Measurements from ENCODE around the gene COMMD9. TPM values are rescaled to one million over a fixed set of nuclear protein-coding genes. Genes with fewer than 3 reads are reported as not detected.

Gene COMMD9
- polyA plus RNA-seq, 3 donors, result 22.2 to 45.5 (median 40.8) TPM

- WGBS, 3 donors, result 31 to 35% (median 34%) methylated on average over 13 of the region's 13 CpGs
- H3K27ac ChIP-seq (ENCODE audit: low read depth, low read length), result no peak overlapping the region
Measured at GRCh38 chr11:36265793-36266628, 23.2 kb downstream of the COMMD9 start.

DNA sequence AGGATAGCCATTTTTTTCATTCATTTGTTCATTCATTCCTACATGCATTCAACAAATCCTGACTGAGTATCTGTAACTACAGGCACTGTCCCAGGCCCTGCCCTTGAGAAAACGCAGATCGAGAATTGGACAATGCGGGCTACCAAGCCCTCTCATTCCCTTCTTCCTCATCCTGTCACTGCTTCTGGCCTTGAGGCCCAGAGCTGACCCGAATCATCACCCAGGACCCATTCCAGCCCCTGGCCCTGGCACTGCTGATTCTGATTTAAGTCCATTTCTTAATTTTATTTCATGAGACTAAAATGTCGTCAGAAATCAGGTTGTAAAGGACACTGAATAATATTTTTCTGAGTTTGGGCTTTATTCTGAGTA lies 24.3 kb downstream of the COMMD9 start:
- no peak overlapping the region for H3K27ac ChIP-seq (ENCODE audit: low read depth, low read length)
- WGBS, 3 donors, result 73 to 90% (median 83%) methylated on average over 5 of the region's 5 CpGs

DNA sequence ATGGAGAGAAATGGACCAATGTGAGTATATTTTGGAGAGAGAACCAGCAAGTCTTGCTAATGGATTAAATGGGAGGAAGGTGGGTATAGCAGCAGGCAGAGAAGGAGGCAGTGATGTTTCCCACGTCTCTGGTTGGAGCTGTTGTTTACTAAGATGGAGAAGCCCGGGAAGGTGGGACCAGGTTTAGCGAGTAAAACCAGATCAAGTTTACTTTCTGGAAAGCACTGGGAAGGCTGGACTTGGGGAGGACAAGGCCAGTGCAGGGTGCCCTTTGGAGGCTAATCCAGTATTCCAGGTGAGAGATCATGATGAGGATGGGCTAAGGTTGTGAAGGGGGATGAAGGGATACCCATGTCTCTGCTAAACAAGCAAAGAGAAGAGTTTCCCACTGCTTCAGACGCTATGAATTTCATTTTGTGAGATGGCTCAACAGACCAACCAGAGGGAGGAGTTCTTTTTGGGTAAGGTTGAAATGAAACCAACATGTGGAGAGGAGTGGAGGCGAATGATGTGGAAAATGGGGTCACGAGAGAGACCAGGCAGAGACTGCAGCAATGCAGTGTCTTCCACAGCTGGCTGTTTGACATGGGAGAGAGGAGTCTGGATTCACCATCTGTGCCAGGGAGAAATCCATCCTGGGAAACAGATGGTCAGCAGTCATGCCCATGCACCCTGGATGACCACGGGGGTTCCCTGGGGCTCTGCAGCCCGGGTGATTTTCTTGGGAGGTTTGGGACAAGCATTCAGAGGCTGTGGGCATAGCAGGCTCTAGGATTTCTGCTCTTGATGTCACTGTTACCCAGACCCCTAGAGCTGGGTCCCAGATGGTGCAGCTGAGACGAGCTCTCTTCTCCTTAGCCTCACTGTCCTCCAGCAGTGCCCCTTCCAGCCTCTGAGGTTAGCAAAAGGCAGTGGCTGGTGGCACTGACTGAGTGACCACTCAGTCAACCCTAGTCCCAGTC lies 24.9 kb downstream of the COMMD9 start:
- 64 to 79% (median 69%) methylated on average over 9 of the region's 9 CpGs for WGBS, 3 donors
- H3K27ac ChIP-seq (ENCODE audit: low read depth, low read length), result no peak overlapping the region

GRCh38 chr11:36261094-36261493 lies 28.1 kb downstream of the COMMD9 start:
- WGBS, 3 donors, result 78 to 89% (median 88%) methylated on average over 4 of the region's 4 CpGs
- H3K27ac ChIP-seq (ENCODE audit: low read depth, low read length), result no peak overlapping the region

DNA sequence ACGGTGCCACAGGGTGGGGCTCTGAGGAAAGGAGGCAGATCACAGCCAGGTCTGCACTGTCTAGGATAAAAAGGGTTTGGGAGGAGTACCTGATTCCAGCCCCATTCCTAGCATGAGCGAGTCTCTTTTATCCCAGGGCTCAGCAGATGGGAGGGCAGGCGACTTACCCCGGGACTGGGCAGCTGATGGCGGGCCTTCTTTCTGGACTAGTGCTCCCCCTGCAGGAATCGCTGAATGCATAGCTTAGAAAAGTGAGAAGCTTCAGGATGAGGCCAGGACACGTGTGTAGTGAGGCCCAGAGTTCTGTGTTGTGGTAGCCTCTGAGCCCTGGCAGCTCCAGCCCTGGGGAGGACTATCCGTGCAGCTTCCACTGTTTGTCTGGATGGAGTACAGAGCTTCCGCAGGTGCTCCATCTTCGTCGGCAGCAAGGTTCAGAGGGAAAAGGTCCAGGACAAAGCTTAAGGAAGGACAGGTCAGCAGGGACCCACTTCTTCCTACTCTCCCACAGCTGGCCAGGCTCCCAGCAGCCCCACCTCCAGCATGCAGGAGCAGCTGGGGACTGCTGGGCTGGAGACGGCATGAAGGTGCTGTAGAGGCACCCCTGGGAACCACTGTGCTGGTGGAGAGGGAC lies 30.4 kb downstream of the COMMD9 start:
- 36 to 40% (median 37%) methylated on average over 12 of the region's 12 CpGs for WGBS, 3 donors
- H3K27ac ChIP-seq (ENCODE audit: low read depth, low read length), result no peak overlapping the region

- 54 to 74% (median 70%) methylated on average over 5 of the region's 5 CpGs for WGBS, 3 donors
Measured at GRCh38 chr11:36257351-36257750, 31.9 kb downstream of the COMMD9 start.

GRCh38 chr11:36254713-36255112 lies 34.5 kb downstream of the COMMD9 start:
- H3K27ac ChIP-seq (ENCODE audit: low read depth, low read length), result no peak overlapping the region
- WGBS, 3 donors, result 80 to 83% (median 82%) methylated on average over 1 of the region's 1 CpG

More at GRCh38 chr11:36257351-36257750, 31.9 kb downstream of the COMMD9 start:
- H3K27ac ChIP-seq (ENCODE audit: low read depth, low read length), result no peak overlapping the region

DNA sequence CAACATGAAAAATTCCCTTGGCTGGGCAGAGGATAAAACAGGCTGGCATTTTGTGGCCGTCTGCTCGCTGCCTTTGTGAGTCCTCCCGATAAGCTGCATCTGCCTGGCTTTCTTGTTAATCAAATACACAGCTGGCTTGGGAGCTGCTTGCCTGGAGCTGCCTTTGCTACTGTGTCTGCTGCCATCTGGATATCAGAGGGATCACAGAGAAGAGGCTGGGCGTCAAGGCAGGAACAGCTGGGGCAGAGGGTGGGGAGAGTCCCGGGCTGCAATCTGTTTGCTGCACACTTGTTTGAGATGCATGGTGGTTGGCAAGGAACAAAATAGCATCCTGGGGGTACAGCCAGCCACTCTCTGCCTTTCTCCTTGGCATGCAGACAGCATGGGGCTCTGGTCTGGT lies 36.0 kb downstream of the COMMD9 start:
- 54 to 65% (median 63%) methylated on average over 5 of the region's 5 CpGs for WGBS, 3 donors

GRCh38 chr11:36251823-36252222 lies 37.4 kb downstream of the COMMD9 start:
- H3K27ac ChIP-seq (ENCODE audit: low read depth, low read length), result no peak overlapping the region
- WGBS, 3 donors, result 71 to 85% (median 78%) methylated on average over 2 of the region's 2 CpGs

More for the DNA sequence above, 36.0 kb downstream of the COMMD9 start:
- H3K27ac ChIP-seq (ENCODE audit: low read depth, low read length), result no peak overlapping the region

DNA sequence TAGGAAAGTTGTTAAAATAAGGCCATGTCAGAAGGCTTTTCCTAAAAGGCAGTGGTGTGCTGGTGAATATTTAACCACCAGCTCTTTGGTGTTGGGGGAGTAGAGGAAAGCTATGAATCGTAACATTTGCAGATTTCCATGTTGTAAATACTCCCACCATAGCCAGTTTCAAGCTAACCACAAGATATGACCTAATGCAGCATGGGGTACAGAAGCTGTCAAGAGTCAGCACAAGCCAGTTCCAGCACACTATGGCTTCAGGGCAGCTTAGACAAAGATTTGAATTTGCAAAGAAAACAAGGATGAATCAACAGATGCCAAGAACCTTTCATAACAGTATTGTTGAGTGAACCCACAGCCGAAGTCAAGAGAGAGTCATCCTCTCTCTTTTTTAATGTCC lies 40.0 kb downstream of the COMMD9 start:
- no peak overlapping the region for H3K27ac ChIP-seq (ENCODE audit: low read depth, low read length)
- WGBS, 3 donors, result 57 to 63% (median 61%) methylated on average over 2 of the region's 2 CpGs

DNA sequence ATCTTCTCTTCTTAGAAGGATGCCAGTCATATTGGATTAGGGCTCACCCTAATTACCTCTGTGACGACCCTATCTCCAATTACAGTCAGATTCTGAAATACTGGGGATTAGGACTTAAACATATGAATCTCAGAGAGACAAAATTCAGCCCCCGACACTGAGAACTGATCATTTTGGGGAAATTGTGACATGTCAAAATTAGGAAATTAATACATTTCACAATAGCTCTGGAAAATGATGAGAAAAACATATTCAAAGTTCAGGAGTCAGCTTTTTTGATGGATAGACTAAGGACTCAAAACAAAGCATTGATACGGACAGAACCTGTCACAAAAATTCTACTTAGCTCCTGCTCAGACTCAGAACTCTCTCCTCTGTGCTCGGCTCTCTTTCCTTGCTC lies 40.8 kb downstream of the COMMD9 start:
- no peak overlapping the region for H3K27ac ChIP-seq (ENCODE audit: low read depth, low read length)
- 61 to 77% (median 65%) methylated on average over 4 of the region's 4 CpGs for WGBS, 3 donors

DNA sequence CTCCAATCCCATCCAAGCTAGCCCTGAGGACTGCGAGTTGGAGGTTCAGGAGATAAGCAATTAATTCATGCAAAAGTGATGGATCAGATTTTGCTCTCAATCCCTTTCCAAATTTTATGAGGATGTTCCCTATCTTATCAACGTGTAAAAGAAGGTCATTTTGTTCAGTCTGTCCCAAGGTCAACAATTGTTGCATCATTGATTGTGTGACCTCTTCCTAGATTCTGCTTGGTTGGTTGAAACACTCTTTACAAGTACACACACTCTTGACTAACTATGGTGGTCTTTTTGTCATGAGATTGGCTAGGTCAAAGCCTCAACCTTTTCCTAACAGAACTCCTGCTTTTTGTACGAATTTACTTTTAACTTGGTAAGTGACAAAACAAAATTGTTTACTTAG lies 41.7 kb downstream of the COMMD9 start:
- H3K27ac ChIP-seq (ENCODE audit: low read depth, low read length), result no peak overlapping the region
- 43 to 65% (median 53%) methylated on average over 3 of the region's 3 CpGs for WGBS, 3 donors

DNA sequence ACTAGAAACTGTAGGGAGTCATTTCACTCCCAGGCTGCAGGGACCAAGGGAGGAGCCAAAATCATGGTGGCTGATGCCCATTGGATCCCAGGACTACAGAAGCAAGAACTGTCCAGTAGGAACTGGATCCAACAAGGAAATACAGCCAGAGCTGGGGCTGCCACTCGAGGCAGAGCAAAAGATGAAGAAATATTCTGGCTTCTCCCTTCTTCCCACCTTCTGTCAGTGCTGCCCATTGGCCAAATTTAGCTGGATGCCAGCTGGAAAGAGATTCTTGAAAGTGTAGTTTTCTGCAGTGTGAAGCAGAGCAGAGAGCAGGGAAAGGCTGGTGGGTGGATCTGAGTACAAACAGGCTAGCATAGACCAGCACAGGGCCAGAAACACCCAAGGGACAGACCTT lies 45.6 kb downstream of the COMMD9 start:
- 52 to 84% (median 58%) methylated on average over 1 of the region's 1 CpG for WGBS, 3 donors
- H3K27ac ChIP-seq (ENCODE audit: low read depth, low read length), result no peak overlapping the region

- no peak overlapping the region for H3K27ac ChIP-seq (ENCODE audit: low read depth, low read length)
Measured at GRCh38 chr11:36241497-36241896, 47.7 kb downstream of the COMMD9 start.

DNA sequence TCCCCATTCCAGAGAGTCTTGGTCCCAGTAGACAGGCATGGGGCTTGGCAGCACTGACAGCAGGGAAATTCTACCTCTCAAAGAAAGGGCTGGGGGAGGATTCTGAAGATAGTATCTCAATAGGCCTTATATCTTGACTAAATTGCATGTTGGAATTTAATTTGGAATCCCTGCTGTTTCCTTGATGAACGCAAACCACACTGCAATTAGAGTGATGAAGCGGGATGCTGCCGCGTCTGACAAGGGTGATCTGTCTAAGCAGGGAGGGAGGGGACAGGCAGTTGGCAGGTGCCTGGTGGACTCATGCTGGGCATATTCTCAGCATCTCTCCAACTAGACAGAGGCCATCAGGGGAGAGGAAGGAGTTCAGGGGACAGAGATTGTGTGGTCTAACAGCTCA lies 48.4 kb downstream of the COMMD9 start:
- 86 to 93% (median 90%) methylated on average over 4 of the region's 4 CpGs for WGBS, 3 donors
- H3K27ac ChIP-seq (ENCODE audit: low read depth, low read length), result no peak overlapping the region

More at GRCh38 chr11:36241497-36241896, 47.7 kb downstream of the COMMD9 start:
- WGBS, 3 donors, result 50 to 76% (median 64%) methylated on average over 1 of the region's 1 CpG

DNA sequence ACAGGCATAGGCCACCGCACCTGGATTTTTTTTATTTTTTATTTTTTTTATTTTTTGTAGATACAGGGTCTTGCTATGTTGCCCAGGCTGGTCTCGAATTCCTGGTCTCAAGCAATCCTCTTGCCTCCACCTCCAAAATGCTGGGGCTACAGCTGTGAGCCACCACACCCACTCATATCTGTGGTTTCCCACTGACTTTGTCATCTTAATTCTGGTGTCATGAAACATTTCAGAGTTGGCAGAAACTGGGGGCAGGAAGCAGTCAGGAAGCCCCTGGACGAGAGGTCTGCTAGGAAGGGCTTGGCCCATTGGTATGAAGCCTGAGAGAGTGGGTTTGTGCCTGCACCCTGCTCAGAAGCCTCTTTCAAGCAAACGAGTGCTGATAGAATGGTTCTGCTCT lies 49.1 kb downstream of the COMMD9 start:
- 71 to 80% (median 75%) methylated on average over 4 of the region's 4 CpGs for WGBS, 3 donors
- no peak overlapping the region for H3K27ac ChIP-seq (ENCODE audit: low read depth, low read length)

- 90 to 95% (median 93%) methylated on average over 3 of the region's 3 CpGs for WGBS, 3 donors
- no peak overlapping the region for H3K27ac ChIP-seq (ENCODE audit: low read depth, low read length)
Measured at GRCh38 chr11:36239636-36240035, 49.6 kb downstream of the COMMD9 start.

- H3K27ac ChIP-seq (ENCODE audit: low read depth, low read length), result no peak overlapping the region
- WGBS, 3 donors, result 86 to 89% (median 87%) methylated on average over 1 of the region's 1 CpG
Measured at GRCh38 chr11:36238881-36239280, 50.3 kb downstream of the COMMD9 start.

Data from adipose tissue (tissue), 3 donors.